ENCODE data around the gene UBE2I. TPM values are rescaled to one million over a fixed set of nuclear protein-coding genes. Genes with fewer than 3 reads are reported as not detected.

UBE2I gene
- total RNA-seq, 2 donors from 2014 or later, result 68.2 to 76.1 TPM

DNA sequence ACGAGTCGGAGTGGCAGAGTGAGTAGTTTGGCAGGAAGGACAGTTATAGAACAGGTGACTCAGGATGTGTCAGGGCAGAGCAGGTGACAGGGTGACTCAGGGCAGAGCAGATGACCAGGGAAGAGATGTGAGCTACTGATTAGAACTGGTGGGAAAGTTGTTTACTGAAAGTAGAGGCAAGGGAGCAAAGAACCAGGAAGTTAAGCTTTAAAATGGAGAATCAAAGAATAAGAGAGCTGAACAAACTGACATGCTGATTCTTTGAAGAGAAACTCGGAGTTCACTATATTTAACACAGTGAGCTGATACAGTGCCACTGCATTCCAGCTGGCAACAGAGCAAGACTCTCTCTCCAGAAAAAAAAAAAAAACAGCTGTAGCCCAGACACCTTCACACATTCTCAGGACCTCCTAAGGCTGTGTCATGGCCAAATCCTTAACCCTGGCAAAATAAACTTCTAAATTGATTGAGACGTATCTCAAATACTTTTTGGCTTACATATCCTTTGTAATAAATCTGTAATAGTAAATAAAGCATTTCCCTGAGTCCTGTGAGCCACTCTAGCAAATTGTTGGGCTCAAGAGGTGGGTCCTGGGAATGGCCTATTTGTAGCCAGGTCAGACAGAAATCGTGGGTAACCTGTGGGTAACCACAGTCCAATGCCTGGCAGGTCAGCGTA, 12.3 kb upstream of the UBE2I start:
- ATAC-seq (ENCODE audit: insufficient number of reproducible peaks, low FRiP score, low read depth) (no peak), DNase-seq (ENCODE audit: low spot score) (no peak)
- H3K9me3 ChIP-seq, result no peaks in the 10 kb centered on the region
- H3K27ac ChIP-seq, result no peak overlapping the region
- H3K4me3 ChIP-seq, result no peak overlapping the region
- peaks cover 0 to 5% of the 10 kb centered on the region in 2 donors for H3K4me1 ChIP-seq (ENCODE audit: control insufficient read depth in 1 of 2, low read depth in 2 of 2)
- TF ChIP-seq, protein P1, sequence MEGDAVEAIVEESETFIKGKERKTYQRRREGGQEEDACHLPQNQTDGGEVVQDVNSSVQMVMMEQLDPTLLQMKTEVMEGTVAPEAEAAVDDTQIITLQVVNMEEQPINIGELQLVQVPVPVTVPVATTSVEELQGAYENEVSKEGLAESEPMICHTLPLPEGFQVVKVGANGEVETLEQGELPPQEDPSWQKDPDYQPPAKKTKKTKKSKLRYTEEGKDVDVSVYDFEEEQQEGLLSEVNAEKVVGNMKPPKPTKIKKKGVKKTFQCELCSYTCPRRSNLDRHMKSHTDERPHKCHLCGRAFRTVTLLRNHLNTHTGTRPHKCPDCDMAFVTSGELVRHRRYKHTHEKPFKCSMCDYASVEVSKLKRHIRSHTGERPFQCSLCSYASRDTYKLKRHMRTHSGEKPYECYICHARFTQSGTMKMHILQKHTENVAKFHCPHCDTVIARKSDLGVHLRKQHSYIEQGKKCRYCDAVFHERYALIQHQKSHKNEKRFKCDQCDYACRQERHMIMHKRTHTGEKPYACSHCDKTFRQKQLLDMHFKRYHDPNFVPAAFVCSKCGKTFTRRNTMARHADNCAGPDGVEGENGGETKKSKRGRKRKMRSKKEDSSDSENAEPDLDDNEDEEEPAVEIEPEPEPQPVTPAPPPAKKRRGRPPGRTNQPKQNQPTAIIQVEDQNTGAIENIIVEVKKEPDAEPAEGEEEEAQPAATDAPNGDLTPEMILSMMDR (IDR thresholded peaks at IDR 0.05), result no peak
- H3K27me3 ChIP-seq (replicated peaks; ENCODE audit: insufficient read depth), result no peaks in the 10 kb centered on the region
- no peaks in the 10 kb centered on the region for H3K36me3 ChIP-seq

DNA sequence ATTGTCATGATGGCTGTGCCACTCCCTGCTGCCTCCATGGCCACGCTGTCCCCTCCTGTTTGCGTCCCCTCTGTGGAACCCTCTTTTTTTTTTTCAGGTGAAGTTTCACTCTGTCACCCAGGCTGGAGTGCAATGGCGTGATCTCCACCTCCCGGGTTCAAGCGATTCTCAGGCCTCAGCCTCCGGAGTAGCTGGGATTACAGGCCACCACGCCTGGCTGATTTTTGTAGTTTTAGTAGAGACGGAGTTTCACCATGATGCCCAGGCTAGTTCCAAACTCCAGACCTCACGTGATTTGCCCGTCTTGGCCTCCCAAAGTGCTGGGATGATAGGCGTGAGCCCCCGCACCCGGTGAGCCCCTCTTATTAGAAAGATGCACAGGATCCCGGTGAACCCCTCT, 11.0 kb upstream of the UBE2I start:
- H3K27me3 ChIP-seq (replicated peaks; ENCODE audit: insufficient read depth), result no peaks in the 10 kb centered on the region
- no peak overlapping the region for H3K27ac ChIP-seq
- ATAC-seq (ENCODE audit: insufficient number of reproducible peaks, low FRiP score, low read depth), result no peak

DNA sequence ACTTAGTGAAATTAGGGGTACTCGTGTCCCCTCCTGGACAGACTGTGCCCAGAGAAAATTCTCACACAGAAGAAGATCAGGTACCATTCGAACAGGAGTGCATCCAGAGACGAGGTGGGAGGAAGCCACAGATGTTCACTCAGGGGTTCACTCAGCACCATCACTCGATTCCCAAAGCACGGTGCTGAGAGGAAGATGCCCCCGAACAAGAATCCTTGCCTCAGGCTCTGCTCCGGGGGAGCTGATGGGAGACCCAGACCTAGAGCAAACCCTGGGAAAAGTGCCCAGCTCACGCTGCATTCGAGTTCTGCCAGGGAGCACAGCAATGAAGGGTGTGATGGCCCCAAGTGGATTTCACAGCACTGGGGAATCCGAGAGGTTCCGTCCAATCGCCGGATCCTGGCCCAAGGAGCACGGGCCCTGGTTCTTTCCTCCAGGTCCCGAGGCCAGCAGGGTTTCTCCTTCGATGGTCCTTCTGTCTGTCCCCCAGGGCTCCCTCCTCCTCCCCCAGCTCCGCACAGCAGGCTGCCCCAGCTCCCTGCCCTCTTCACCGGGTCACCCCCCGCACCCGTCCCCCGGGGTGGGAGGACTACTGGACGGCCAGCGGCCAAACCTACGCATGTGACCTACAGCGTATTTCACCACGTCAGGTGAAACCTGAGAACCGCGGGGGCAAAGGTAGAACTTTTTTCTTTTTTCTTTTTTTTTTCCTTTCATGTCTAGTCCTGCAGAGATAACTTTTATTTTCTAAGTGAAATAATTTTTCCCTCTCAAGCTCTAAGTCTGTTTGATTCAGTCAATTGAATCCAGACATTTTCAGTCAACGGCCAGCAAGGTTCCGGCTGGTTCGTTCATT, 10.2 kb upstream of the UBE2I start:
- H3K4me3 ChIP-seq, result no peak overlapping the region
- no peaks in the 10 kb centered on the region for H3K9me3 ChIP-seq
- H3K4me1 ChIP-seq (ENCODE audit: control insufficient read depth in 1 of 2, low read depth in 2 of 2), result peaks cover 0 to 5% of the 10 kb centered on the region in 2 donors
- H3K27me3 ChIP-seq (replicated peaks; ENCODE audit: insufficient read depth), result no peaks in the 10 kb centered on the region
- H3K27ac ChIP-seq, result no peak overlapping the region
- no peak for ATAC-seq (ENCODE audit: insufficient number of reproducible peaks, low FRiP score, low read depth)
- no peaks in the 10 kb centered on the region for H3K36me3 ChIP-seq
- TF ChIP-seq, protein P1 (IDR thresholded peaks at IDR 0.05), result no peak
- no peak for DNase-seq (ENCODE audit: low spot score)

More for the DNA sequence above, 11.0 kb upstream of the UBE2I start:
- Histone ChIP-seq H3K9me3 (no peaks in the 10 kb centered on the region), H3K4me3 (no peak overlapping the region), H3K36me3 (no peaks in the 10 kb centered on the region), H3K4me1 (ENCODE audit: control insufficient read depth in 1 of 2, low read depth in 2 of 2) (peaks cover 0 to 5% of the 10 kb centered on the region in 2 donors)
- no peak for DNase-seq (ENCODE audit: low spot score)
- TF ChIP-seq, protein P1 (IDR thresholded peaks at IDR 0.05), result no peak

DNA sequence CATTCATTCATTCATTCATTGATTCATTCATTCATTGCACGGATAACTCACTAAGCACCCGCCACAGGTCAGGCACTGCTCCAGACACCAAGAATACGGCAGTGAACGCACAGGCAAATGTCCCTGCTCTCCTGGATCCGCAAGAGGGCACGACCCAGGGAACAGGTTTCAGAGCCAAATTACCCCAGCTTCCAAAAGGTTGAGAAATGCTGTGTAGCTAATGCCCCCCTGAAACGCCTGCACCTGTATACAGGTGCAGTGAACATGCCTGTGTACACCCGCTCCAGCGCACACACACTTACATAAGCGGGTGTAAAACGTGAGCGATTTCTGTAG, 9.6 kb upstream of the UBE2I start:
- ATAC-seq (ENCODE audit: insufficient number of reproducible peaks, low FRiP score, low read depth), result no peak

More for the DNA sequence above, 9.6 kb upstream of the UBE2I start:
- Histone ChIP-seq H3K4me3 (no peak overlapping the region), H3K9me3 (no peaks in the 10 kb centered on the region), H3K4me1 (ENCODE audit: control insufficient read depth in 1 of 2, low read depth in 2 of 2) (peaks cover 0 to 5% of the 10 kb centered on the region in 2 donors), H3K36me3 (no peaks in the 10 kb centered on the region), H3K27ac (no peak overlapping the region), H3K27me3 (replicated peaks; ENCODE audit: insufficient read depth) (no peaks in the 10 kb centered on the region)
- TF ChIP-seq, protein P1 (IDR thresholded peaks at IDR 0.05), result no peak
- DNase-seq (ENCODE audit: low spot score), result no peak

Measured in thoracic aorta (tissue), 2 donors.